Measurements from ENCODE around the gene KANK3. TPM values are rescaled to one million over a fixed set of nuclear protein-coding genes. Genes with fewer than 3 reads are reported as not detected.

The KANK3 gene
- polyA plus RNA-seq, 3 donors: 0.15 TPM; not detected in 2

DNA sequence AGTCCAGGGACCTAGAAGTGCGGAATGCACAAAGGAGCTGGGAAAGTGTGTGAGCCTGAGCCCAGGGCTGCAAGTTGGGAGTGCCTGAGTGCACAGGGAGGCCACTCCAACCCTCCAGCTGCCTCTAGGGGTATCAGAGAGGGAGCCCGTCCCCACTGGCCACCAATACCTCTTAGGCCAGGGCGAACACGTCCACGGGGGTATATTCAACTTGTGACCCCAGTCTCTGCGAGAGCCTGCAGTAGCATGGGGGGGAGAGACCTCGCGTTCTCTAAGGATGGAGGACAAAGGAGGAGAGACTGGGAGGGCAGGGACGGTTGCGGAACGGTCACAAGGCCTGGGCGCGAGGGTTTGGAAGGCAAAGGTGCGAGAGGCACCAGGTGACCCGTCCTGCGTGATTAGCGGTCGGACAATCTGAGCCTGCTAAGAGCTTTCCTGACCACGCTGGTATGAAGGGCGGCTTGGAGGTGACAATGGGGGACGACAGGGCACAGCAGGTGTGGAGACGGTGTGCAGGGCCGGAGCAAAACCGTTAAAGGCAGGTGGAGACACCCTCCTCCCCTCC lies 35.6 kb downstream of the KANK3 start:
- Mint-ChIP-seq H3K9me3 (peaks cover 0 to 3% (median 0%) of the 10 kb centered on the region in 7 donors), H3K4me1 (peaks cover 23% of the 10 kb centered on the region), H3K4me3 (peak overlapping the region; percentile 68 to 84), H3K36me3 (peaks cover 30 to 45% of the 10 kb centered on the region in 2 donors), H3K27ac (peak overlapping the region in 4 of 7 donors; percentile 69 to 88 (median 76)), H3K27me3 (ENCODE audit: low read depth in 3 of 3) (peaks cover 24 to 52% (median 28%) of the 10 kb centered on the region in 3 donors)
- Histone ChIP-seq H3K79me2 (ENCODE audit: insufficient read depth, low read length) (no peaks in the 10 kb centered on the region), H3K4me1 (ENCODE audit: control insufficient read depth in 1 of 2, insufficient read depth in 2 of 2, low read length in 2 of 2) (peaks cover 12 to 13% of the 10 kb centered on the region in 2 donors), H3K27ac (ENCODE audit: low read depth in 1 of 2, low read length in 2 of 2) (no peak overlapping the region), H3K4me2 (replicated peaks; ENCODE audit: extremely low read depth, low read length, poor library complexity, severe bottlenecking) (peak overlapping the region; percentile 76), H3K27me3 (ENCODE audit: control insufficient read depth in 2 of 2, insufficient read depth in 2 of 2, low read length in 2 of 2) (peaks cover 0 to 12% of the 10 kb centered on the region in 2 donors), H3K4me3 (replicated peaks in 1 of 3; ENCODE audit: low read depth in 2 of 3, low read length in 3 of 3) (peak overlapping the region in 1 of 3 experiments; percentile 67), H3K36me3 (replicated peaks in 1 of 2; ENCODE audit: control insufficient read depth in 1 of 2, insufficient read depth in 2 of 2, low read length in 2 of 2) (peaks cover 21 to 32% of the 10 kb centered on the region in 2 donors), H4K20me1 (ENCODE audit: insufficient read depth, low read length) (no peaks in the 10 kb centered on the region), H3K9me3 (replicated peaks in 1 of 2; ENCODE audit: control insufficient read depth in 1 of 2, insufficient read depth in 1 of 2, low read length in 2 of 2) (no peaks in the 10 kb centered on the region), H3K9ac (ENCODE audit: insufficient read depth, low read length, poor library complexity, severe bottlenecking) (peak overlapping the region; percentile 46), H2AFZ (ENCODE audit: insufficient read depth, low read depth, low read length, poor library complexity, severe bottlenecking) (peak overlapping the region; percentile 73)
- WGBS (ENCODE audit: insufficient coverage): 63% methylated on average over 10 of the region's 24 CpGs
- TF ChIP-seq, protein P1, sequence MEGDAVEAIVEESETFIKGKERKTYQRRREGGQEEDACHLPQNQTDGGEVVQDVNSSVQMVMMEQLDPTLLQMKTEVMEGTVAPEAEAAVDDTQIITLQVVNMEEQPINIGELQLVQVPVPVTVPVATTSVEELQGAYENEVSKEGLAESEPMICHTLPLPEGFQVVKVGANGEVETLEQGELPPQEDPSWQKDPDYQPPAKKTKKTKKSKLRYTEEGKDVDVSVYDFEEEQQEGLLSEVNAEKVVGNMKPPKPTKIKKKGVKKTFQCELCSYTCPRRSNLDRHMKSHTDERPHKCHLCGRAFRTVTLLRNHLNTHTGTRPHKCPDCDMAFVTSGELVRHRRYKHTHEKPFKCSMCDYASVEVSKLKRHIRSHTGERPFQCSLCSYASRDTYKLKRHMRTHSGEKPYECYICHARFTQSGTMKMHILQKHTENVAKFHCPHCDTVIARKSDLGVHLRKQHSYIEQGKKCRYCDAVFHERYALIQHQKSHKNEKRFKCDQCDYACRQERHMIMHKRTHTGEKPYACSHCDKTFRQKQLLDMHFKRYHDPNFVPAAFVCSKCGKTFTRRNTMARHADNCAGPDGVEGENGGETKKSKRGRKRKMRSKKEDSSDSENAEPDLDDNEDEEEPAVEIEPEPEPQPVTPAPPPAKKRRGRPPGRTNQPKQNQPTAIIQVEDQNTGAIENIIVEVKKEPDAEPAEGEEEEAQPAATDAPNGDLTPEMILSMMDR (IDR thresholded peaks at IDR 0.05): no peak
- no peak for DNase-seq
- intact Hi-C loops (cut with micrococcal nuclease): no loop called here

DNA sequence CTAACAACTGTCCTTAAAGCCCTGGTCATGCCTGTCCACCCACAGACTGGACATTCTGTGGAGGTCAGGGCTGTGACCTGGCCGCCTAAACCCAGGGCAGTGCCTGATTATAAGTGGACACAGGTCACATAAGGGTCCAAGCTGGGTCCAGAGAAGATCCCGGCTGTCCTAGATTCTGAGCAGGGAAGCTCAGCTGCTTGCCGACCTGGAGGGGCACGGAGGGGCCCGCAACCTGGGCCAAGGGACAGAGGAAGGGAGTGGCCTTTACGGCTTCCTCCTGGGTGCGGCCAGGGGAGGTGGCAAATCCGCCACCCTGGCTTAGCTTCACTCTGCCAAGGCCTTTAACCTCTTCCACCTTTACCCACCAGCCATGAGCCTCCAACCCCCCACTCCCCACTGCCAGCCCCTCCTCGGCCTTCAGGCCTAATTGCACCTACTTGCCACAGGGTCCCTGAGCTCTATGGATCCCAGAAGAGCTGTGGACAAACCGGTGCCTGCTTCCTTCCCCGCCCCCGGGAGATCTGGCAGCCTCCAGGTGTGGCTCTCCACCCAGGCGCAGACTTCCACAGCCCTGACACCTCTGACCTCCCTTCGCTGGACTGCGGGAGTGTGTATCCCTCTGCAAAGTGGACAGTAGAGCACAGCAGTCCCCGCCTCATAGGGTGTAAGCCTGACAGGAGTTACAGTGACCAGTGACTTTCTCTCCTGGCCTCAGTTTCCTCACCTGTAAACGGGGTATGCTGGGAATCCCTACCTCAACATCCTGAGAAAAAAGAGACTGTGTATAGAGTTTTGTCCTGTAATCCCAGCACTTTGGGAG lies 36.6 kb downstream of the KANK3 start:
- Histone ChIP-seq H4K20me1 (ENCODE audit: insufficient read depth, low read length) (no peaks in the 10 kb centered on the region), H3K36me3 (replicated peaks in 1 of 2; ENCODE audit: control insufficient read depth in 1 of 2, insufficient read depth in 2 of 2, low read length in 2 of 2) (peaks cover 11 to 22% of the 10 kb centered on the region in 2 donors), H3K9ac (ENCODE audit: insufficient read depth, low read length, poor library complexity, severe bottlenecking) (no peak overlapping the region), H3K27ac (ENCODE audit: low read depth in 1 of 2, low read length in 2 of 2) (no peak overlapping the region), H3K4me3 (replicated peaks in 1 of 3; ENCODE audit: low read depth in 2 of 3, low read length in 3 of 3) (no peak overlapping the region), H3K79me2 (ENCODE audit: insufficient read depth, low read length) (no peaks in the 10 kb centered on the region), H2AFZ (ENCODE audit: insufficient read depth, low read depth, low read length, poor library complexity, severe bottlenecking) (no peak overlapping the region), H3K9me3 (replicated peaks in 1 of 2; ENCODE audit: control insufficient read depth in 1 of 2, insufficient read depth in 1 of 2, low read length in 2 of 2) (no peaks in the 10 kb centered on the region), H3K4me2 (replicated peaks; ENCODE audit: extremely low read depth, low read length, poor library complexity, severe bottlenecking) (no peak overlapping the region), H3K27me3 (ENCODE audit: control insufficient read depth in 2 of 2, insufficient read depth in 2 of 2, low read length in 2 of 2) (peaks cover 0 to 18% of the 10 kb centered on the region in 2 donors), H3K4me1 (ENCODE audit: control insufficient read depth in 1 of 2, insufficient read depth in 2 of 2, low read length in 2 of 2) (peaks cover 12 to 13% of the 10 kb centered on the region in 2 donors)
- H3K4me3 Mint-ChIP-seq: peak overlapping the region in 1 of 2 donors; percentile 59
- intact Hi-C loops (cut with micrococcal nuclease): no loop called here
- H3K27ac Mint-ChIP-seq: no peak overlapping the region
- peaks cover 20 to 35% of the 10 kb centered on the region in 2 donors for H3K36me3 Mint-ChIP-seq
- DNase-seq: no peak
- H3K4me1 Mint-ChIP-seq: peaks cover 23% of the 10 kb centered on the region
- peaks cover 26 to 62% (median 36%) of the 10 kb centered on the region in 3 donors for H3K27me3 Mint-ChIP-seq (ENCODE audit: low read depth in 3 of 3)
- H3K9me3 Mint-ChIP-seq: peaks cover 0 to 3% (median 0%) of the 10 kb centered on the region in 7 donors
- 76% methylated on average over 15 of the region's 17 CpGs for WGBS (ENCODE audit: insufficient coverage)
- TF ChIP-seq, protein P1 (IDR thresholded peaks at IDR 0.05): no peak

Measured in CD14-positive monocyte (primary cell).